H9 (cell line): ENCODE data around the gene KAZALD1. TPM values are rescaled to one million over a fixed set of nuclear protein-coding genes. Genes with fewer than 3 reads are reported as not detected.

Source experiments
- DNase-seq: peaks from one replicate; pipeline ENCODE4 v3.0.0-alpha.2; 2017
- H2AFZ ChIP-seq: one replicate; pipeline ENCODE4 v1.6.1; 2013; ENCODE audit warnings: mild to moderate bottlenecking, low read length, control low read depth, moderate library complexity
- H2AK5ac ChIP-seq: 2 replicates; pipeline ENCODE4 v1.6.1; 2013; ENCODE audit warnings: low read length, control low read depth, mixed read lengths; ENCODE audit not compliant: insufficient read length
- H2BK120ac ChIP-seq: one replicate; pipeline ENCODE4 v1.6.1; 2013; ENCODE audit warnings: low read depth, mild to moderate bottlenecking, low read length, control low read depth, inconsistent platforms; ENCODE audit not compliant: poor library complexity, severe bottlenecking
- H2BK12ac ChIP-seq: 2 replicates; pipeline ENCODE4 v1.6.1; 2013; ENCODE audit warnings: low read length, control low read depth, mixed read lengths, low read depth; ENCODE audit not compliant: insufficient read length
- H2BK15ac ChIP-seq: 2 replicates; pipeline ENCODE4 v1.6.1; 2013; ENCODE audit warnings: low read depth, low read length, control low read depth
- H2BK20ac ChIP-seq: one replicate; pipeline ENCODE4 v1.6.1; 2013; ENCODE audit warnings: low read depth, mild to moderate bottlenecking, low read length, control low read depth, inconsistent platforms; ENCODE audit not compliant: poor library complexity, severe bottlenecking
- H2BK5ac ChIP-seq: 2 replicates; pipeline ENCODE4 v1.6.1; 2013; ENCODE audit warnings: low read length, control low read depth, mixed read lengths; ENCODE audit not compliant: insufficient read length
- H3K14ac ChIP-seq: 2 replicates; pipeline ENCODE4 v1.6.1; 2013; ENCODE audit warnings: low read length, control low read depth; ENCODE audit not compliant: insufficient read depth
- H3K18ac ChIP-seq: 2 replicates; pipeline ENCODE4 v1.6.1; 2013; ENCODE audit warnings: low read depth, mild to moderate bottlenecking, mixed read lengths, low read length, control low read depth; ENCODE audit not compliant: insufficient read length
- H3K23ac ChIP-seq: 2 replicates; pipeline ENCODE4 v1.6.1; 2013; ENCODE audit warnings: low read length, control low read depth, mixed read lengths, low read depth; ENCODE audit not compliant: insufficient read length
- H3K23me2 ChIP-seq: 2 replicates; pipeline ENCODE4 v1.6.1; 2013; ENCODE audit warnings: low read depth, mild to moderate bottlenecking, mixed read lengths, low read length, control low read depth; ENCODE audit not compliant: insufficient read length, poor library complexity, severe bottlenecking
- H3K27ac ChIP-seq: 2 replicates; pipeline ENCODE4 v1.5.1; 2013; ENCODE audit warnings: low read length, control low read depth, mixed read lengths, low read depth; ENCODE audit not compliant: insufficient read length
- H3K27me3 ChIP-seq: 2 replicates; pipeline ENCODE4 v1.6.1; 2013; ENCODE audit warnings: low read length, control low read depth, inconsistent platforms; ENCODE audit not compliant: insufficient read depth
- H3K4ac ChIP-seq: 2 replicates; pipeline ENCODE4 v1.6.1; 2013; ENCODE audit warnings: low read depth, mild to moderate bottlenecking, control low read depth, inconsistent platforms, low read length, moderate library complexity
- H3K4me1 ChIP-seq: 2 replicates; pipeline ENCODE4 v1.6.1; 2013; ENCODE audit warnings: low read length, control low read depth, inconsistent platforms; ENCODE audit not compliant: insufficient read depth
- H3K4me2 ChIP-seq: 2 replicates; pipeline ENCODE4 v1.6.1; 2013; ENCODE audit warnings: low read length, control low read depth, mixed read lengths; ENCODE audit not compliant: insufficient read length, insufficient read depth
- H3K56ac ChIP-seq: 2 replicates; pipeline ENCODE4 v1.6.1; 2013; ENCODE audit warnings: low read depth, mild to moderate bottlenecking, mixed read lengths, low read length, control low read depth; ENCODE audit not compliant: insufficient read length
- H3K79me1 ChIP-seq: 2 replicates; pipeline ENCODE4 v1.6.1; 2013; ENCODE audit warnings: low read depth, mild to moderate bottlenecking, moderate library complexity, low read length, control low read depth, inconsistent platforms; ENCODE audit not compliant: insufficient read depth, poor library complexity, severe bottlenecking
- H3K79me2 ChIP-seq: 2 replicates; pipeline ENCODE4 v1.6.1; 2013; ENCODE audit warnings: low read length, control low read depth, inconsistent platforms; ENCODE audit not compliant: insufficient read depth
- H3K9ac ChIP-seq: 2 replicates; pipeline ENCODE4 v1.6.1; 2013; ENCODE audit warnings: low read length, control low read depth, mixed read lengths; ENCODE audit not compliant: insufficient read length; ENCODE audit errors: extremely low read depth
- H3K9me3 ChIP-seq: one replicate; pipeline ENCODE4 v1.6.1; 2013; ENCODE audit warnings: low read depth, low read length, inconsistent platforms; ENCODE audit not compliant: control insufficient read depth
- H3T11ph ChIP-seq: one replicate; pipeline ENCODE4 v1.6.1; 2013; ENCODE audit warnings: mild to moderate bottlenecking, low read length, control low read depth, inconsistent platforms
- H4K20me1 ChIP-seq: one replicate; pipeline ENCODE4 v1.6.1; 2013; ENCODE audit not compliant: control insufficient read depth, insufficient read length, insufficient read depth
- H4K5ac ChIP-seq: 2 replicates; pipeline ENCODE4 v1.6.1; 2013; ENCODE audit warnings: low read depth, mild to moderate bottlenecking, mixed read lengths, low read length, control low read depth; ENCODE audit not compliant: insufficient read length
- H4K8ac ChIP-seq: replicated peaks from 2 replicates; pipeline ENCODE4 v1.6.1; 2013; ENCODE audit warnings: low read length, control low read depth, mixed read lengths, low read depth; ENCODE audit not compliant: insufficient read length
- H4K91ac ChIP-seq: 2 replicates; pipeline ENCODE4 v1.6.1; 2013; ENCODE audit warnings: low read depth, mild to moderate bottlenecking, moderate library complexity, mixed read lengths, low read length, control low read depth; ENCODE audit not compliant: insufficient read length
- H3K27ac Mint-ChIP-seq, 3 experiments: 2 replicates in 2 of 3; 3 replicates in 1 of 3; pipeline ENCODE4 v1.8.0; 2020 to 2021; ENCODE audit warnings: mixed read lengths in 3 of 3, mild to moderate bottlenecking in 1 of 3, moderate library complexity in 1 of 3
- H3K27me3 Mint-ChIP-seq: 2 replicates; pipeline ENCODE4 v1.8.0; 2021; ENCODE audit warnings: low read depth, mild to moderate bottlenecking, moderate library complexity, mixed read lengths
- H3K36me3 Mint-ChIP-seq, 3 experiments: 2 replicates in 2 of 3; 3 replicates in 1 of 3; pipeline ENCODE4 v1.8.0; 2020 to 2021; ENCODE audit warnings: low read depth in 3 of 3, mixed read lengths in 3 of 3; ENCODE audit not compliant: insufficient read depth in 1 of 3
- H3K4me1 Mint-ChIP-seq, 2 experiments: 2 replicates each; pipeline ENCODE4 v1.8.0; 2020; ENCODE audit warnings: mixed read lengths in 2 of 2
- H3K4me3 Mint-ChIP-seq, 2 experiments: 2 replicates in 1 of 2; 3 replicates in 1 of 2; pipeline ENCODE4 v1.8.0; 2020 to 2021; ENCODE audit warnings: mild to moderate bottlenecking in 2 of 2, mixed read lengths in 2 of 2, moderate library complexity in 1 of 2
- H3K9me3 Mint-ChIP-seq, 2 experiments: 2 replicates in 1 of 2; 3 replicates in 1 of 2; pipeline ENCODE4 v1.8.0; 2020; ENCODE audit warnings: mild to moderate bottlenecking in 2 of 2, mixed read lengths in 2 of 2, moderate library complexity in 1 of 2
- WGBS: extraction: QIAGEN DNeasy Blood & Tissue Kit; methylation state at CpG from one replicate; pipeline ENCODE4 v1.1.7; 2013; ENCODE audit warnings: missing lambda C conversion rate, low lambda C conversion rate, mixed read lengths; ENCODE audit not compliant: insufficient read length; ENCODE audit errors: extremely low coverage; 5-methylcytosine and 5-hydroxymethylcytosine counted together
- total RNA-seq: library from RNA; stranded (reverse); gene quantifications from 2 replicates; pipeline ENCODE4 v1.2.1, GENCODE V29; 2021
- TF ChIP-seq, protein P1 (sequence below): fragments of 200-600 bp; sonication (generic); conservative IDR thresholded peaks from 3 replicates; pipeline ENCODE4 v1.8.0; 2021; ENCODE audit warnings: antibody characterized with exemption, mild to moderate bottlenecking

KAZALD1 gene
- total RNA-seq, 1 experiment from 2014 or later: 2.9 TPM

DNA sequence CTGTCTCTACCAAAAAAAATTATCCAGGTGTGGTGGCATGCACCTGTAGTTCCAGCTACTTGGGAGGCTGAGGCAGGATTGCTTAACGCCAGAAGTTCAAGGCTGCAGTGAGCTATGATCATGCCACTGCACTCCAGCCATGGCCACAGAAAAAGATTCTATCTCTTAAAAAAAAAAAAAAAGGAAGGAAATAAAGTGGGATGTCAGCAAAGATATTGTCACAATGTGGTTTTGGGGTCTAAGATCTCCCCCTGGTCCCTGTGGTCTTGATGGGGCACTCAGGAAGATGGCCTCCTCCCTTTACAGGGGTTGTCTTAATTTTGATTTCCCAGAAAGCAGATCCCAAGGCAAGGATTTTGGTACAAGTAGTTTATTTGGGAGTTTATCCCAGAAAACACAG is 7.4 kb upstream of the KAZALD1 start:
- H3K56ac ChIP-seq: no peak overlapping the region
- H3T11ph ChIP-seq: no peak overlapping the region
- H2AFZ ChIP-seq: no peak overlapping the region
- H4K8ac ChIP-seq: no peak overlapping the region
- peaks cover 0 to 16% (median 5%) of the 10 kb centered on the region in 3 experiments; a peak in 3 of 7 replicates for H3K36me3 Mint-ChIP-seq
- H3K4me1 ChIP-seq: peaks cover 5% of the 10 kb centered on the region; the same call in 1 of the 2 replicates
- no peak overlapping the region for H2AK5ac ChIP-seq
- TF ChIP-seq, protein P1, sequence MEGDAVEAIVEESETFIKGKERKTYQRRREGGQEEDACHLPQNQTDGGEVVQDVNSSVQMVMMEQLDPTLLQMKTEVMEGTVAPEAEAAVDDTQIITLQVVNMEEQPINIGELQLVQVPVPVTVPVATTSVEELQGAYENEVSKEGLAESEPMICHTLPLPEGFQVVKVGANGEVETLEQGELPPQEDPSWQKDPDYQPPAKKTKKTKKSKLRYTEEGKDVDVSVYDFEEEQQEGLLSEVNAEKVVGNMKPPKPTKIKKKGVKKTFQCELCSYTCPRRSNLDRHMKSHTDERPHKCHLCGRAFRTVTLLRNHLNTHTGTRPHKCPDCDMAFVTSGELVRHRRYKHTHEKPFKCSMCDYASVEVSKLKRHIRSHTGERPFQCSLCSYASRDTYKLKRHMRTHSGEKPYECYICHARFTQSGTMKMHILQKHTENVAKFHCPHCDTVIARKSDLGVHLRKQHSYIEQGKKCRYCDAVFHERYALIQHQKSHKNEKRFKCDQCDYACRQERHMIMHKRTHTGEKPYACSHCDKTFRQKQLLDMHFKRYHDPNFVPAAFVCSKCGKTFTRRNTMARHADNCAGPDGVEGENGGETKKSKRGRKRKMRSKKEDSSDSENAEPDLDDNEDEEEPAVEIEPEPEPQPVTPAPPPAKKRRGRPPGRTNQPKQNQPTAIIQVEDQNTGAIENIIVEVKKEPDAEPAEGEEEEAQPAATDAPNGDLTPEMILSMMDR: no peak
- no peak overlapping the region for H3K4ac ChIP-seq
- no peak overlapping the region for H2BK12ac ChIP-seq
- no peak overlapping the region for H3K4me2 ChIP-seq
- no peak overlapping the region for H3K14ac ChIP-seq
- no peaks in the 10 kb centered on the region for H3K9me3 ChIP-seq
- H3K27ac ChIP-seq: no peak overlapping the region
- no peak for DNase-seq
- no peaks in the 10 kb centered on the region for H3K79me2 ChIP-seq
- no CpG with 5 or more reads among the region's 1 CpG for WGBS
- peaks cover 28% of the 10 kb centered on the region for H3K27me3 Mint-ChIP-seq
- no peak overlapping the region for H2BK15ac ChIP-seq
- H3K23me2 ChIP-seq: no peaks in the 10 kb centered on the region
- no peaks in the 10 kb centered on the region for H3K9me3 Mint-ChIP-seq
- no peak overlapping the region for H4K91ac ChIP-seq
- H4K5ac ChIP-seq: no peak overlapping the region
- no peak overlapping the region for H3K23ac ChIP-seq
- H3K79me1 ChIP-seq: no peaks in the 10 kb centered on the region
- peaks cover 15% of the 10 kb centered on the region for H3K27me3 ChIP-seq
- no peak overlapping the region for H3K27ac Mint-ChIP-seq
- H2BK5ac ChIP-seq: no peak overlapping the region
- peaks cover 16% of the 10 kb centered on the region in 2 experiments for H3K4me1 Mint-ChIP-seq
- H3K18ac ChIP-seq: no peak overlapping the region
- no peak overlapping the region for H3K9ac ChIP-seq
- no peaks in the 10 kb centered on the region for H4K20me1 ChIP-seq
- H2BK120ac ChIP-seq: no peak overlapping the region
- H2BK20ac ChIP-seq: no peak overlapping the region
- H3K4me3 Mint-ChIP-seq: no peak overlapping the region
